A549 (cell line): ENCODE results near the gene BRI3BP. TPM values are rescaled to one million over a fixed set of nuclear protein-coding genes. Genes with fewer than 3 reads are reported as not detected.

Experiments used
- ATAC-seq, 2 experiments: fragments of 200-7000 bp in 1 of 2; fragments of >200 bp in 1 of 2; cut with Nextera tagmentation in 1 of 2; cut with Tn5 transposase in 1 of 2; 3 replicates each; pipeline versions ENCODE4 v1.8.0 to v1.9.1; 2018 to 2020; ENCODE audit warnings: mild to moderate bottlenecking in 1 of 2, moderate library complexity in 1 of 2
- CTCF ChIA-PET: fragments of 300-600 bp; sonication (Branson Sonifier 250); formaldehyde crosslinking; extraction: SDS; loops from one replicate; lab custom pipeline; 2021; ENCODE audit warnings: antibody characterized with exemption, inconsistent platforms; lab: Yijun Ruan, JAX
- POLR2A ChIA-PET: fragments of 350-600 bp; formaldehyde crosslinking; extraction: SDS; loops from one replicate; lab custom pipeline; 2021; ENCODE audit warnings: antibody characterized with exemption, inconsistent platforms; lab: Yijun Ruan, JAX
- DNase-seq, 2 experiments: peaks; one replicate each; pipeline versions ENCODE4 v3.0.0 to v3.0.0-alpha.2; 2011 to 2016; ENCODE audit warnings: low read depth in 1 of 2, low spot score in 1 of 2
- FAIRE-seq: peaks from 2 replicates; lab custom pipeline; 2011; peaks lifted over from hg19 to GRCh38; lab: Jason Lieb, UNC
- H3K27ac ChIP-seq, 2 experiments: fragments of >200 bp; sonication (Bioruptor Twin); formaldehyde crosslinking; 3 replicates each; pipeline ENCODE4 v1.5.1; 2016 to 2017
- H3K4me1 ChIP-seq: fragments of >200 bp; sonication (Bioruptor Twin); formaldehyde crosslinking; 3 replicates; pipeline ENCODE4 v1.6.1; 2016
- H3K4me2 ChIP-seq: fragments of >200 bp; sonication (Bioruptor Twin); formaldehyde crosslinking; 3 replicates; pipeline ENCODE4 v1.6.1; 2016
- H3K4me3 ChIP-seq: fragments of >200 bp; sonication (Bioruptor Twin); formaldehyde crosslinking; 3 replicates; pipeline ENCODE4 v1.5.1; 2016
- H3K9me3 ChIP-seq: fragments of >200 bp; sonication (Bioruptor Twin); formaldehyde crosslinking; 3 replicates; pipeline ENCODE4 v1.6.1; 2016
- ATOH8 ChIP-seq: fragments of 250-450 bp; sonication (Bioruptor Pico); IDR thresholded peaks from 2 replicates; pipeline ENCODE4 v1.5.0; 2020; ENCODE audit warnings: low read depth, mild to moderate bottlenecking, moderate library complexity
- BCL3 ChIP-seq: fragments of >200 bp; sonication (Bioruptor Twin); formaldehyde crosslinking; IDR thresholded peaks from 3 replicates; pipeline ENCODE4 v1.6.1; 2016
- CHD2 ChIP-seq: fragments of 150-350 bp; IDR thresholded peaks from 2 replicates; pipeline ENCODE4 v1.6.1; 2014; ENCODE audit warnings: low read length; ENCODE audit not compliant: partially characterized antibody
- EP300 ChIP-seq, 2 experiments: fragments of >200 bp; sonication (Bioruptor Twin); formaldehyde crosslinking; IDR thresholded peaks; 2 replicates in 1 of 2; 3 replicates in 1 of 2; pipeline ENCODE4 v1.6.1; 2016 to 2017
- HDAC2 ChIP-seq: fragments of 200-600 bp; sonication (generic); IDR thresholded peaks from 2 replicates; pipeline ENCODE4 v1.6.1; 2016
- HOXB13 ChIP-seq: fragments of 250-450 bp; sonication (Bioruptor Pico); IDR thresholded peaks from 2 replicates; pipeline ENCODE4 v1.5.0; 2020; ENCODE audit warnings: low read depth, mild to moderate bottlenecking, moderate library complexity
- JUN ChIP-seq, 2 experiments: fragments of >200 bp; sonication (Bioruptor Twin); formaldehyde crosslinking; IDR thresholded peaks; 2 replicates in 1 of 2; 3 replicates in 1 of 2; pipeline ENCODE4 v1.6.1; 2016 to 2017
- JUNB ChIP-seq: fragments of >200 bp; sonication (Bioruptor Twin); formaldehyde crosslinking; IDR thresholded peaks from 2 replicates; pipeline ENCODE4 v1.6.1; 2016
- KDM1A ChIP-seq: fragments of 200-600 bp; sonication (generic); IDR thresholded peaks from 2 replicates; pipeline ENCODE4 v1.6.1; 2016; ENCODE audit warnings: low read depth, mild to moderate bottlenecking
- MAFK ChIP-seq: fragments of 450-650 bp; IDR thresholded peaks from 2 replicates; pipeline ENCODE4 v1.6.1; 2014; ENCODE audit not compliant: partially characterized antibody
- PHF8 ChIP-seq: fragments of 200-600 bp; sonication (generic); IDR thresholded peaks from 2 replicates; pipeline ENCODE4 v1.6.1; 2016; ENCODE audit warnings: low read depth, mild to moderate bottlenecking, antibody characterized with exemption, moderate library complexity, borderline replicate concordance
- POLR2A ChIP-seq: IDR thresholded peaks from 2 replicates; pipeline ENCODE4 v1.6.1; 2012; ENCODE audit warnings: mild to moderate bottlenecking, low read length
- POLR2AphosphoS2 ChIP-seq: conservative IDR thresholded peaks from 2 replicates; pipeline ENCODE4 v1.6.1; 2012; ENCODE audit warnings: low read length, improper control_type of control experiment, inconsistent platforms
- RARB ChIP-seq: fragments of 250-450 bp; sonication (Bioruptor Pico); IDR thresholded peaks from 2 replicates; pipeline ENCODE4 v1.8.0; 2021; ENCODE audit warnings: mild to moderate bottlenecking, moderate library complexity
- SMC3 ChIP-seq: fragments of >200 bp; sonication (Bioruptor Twin); formaldehyde crosslinking; IDR thresholded peaks from 3 replicates; pipeline ENCODE4 v1.6.1; 2018; ENCODE audit warnings: inconsistent platforms
- SREBF2 ChIP-seq: fragments of 450-650 bp; IDR thresholded peaks from 2 replicates; pipeline ENCODE4 v1.6.1; 2014; ENCODE audit warnings: mild to moderate bottlenecking, moderate library complexity
- ZC3H11A ChIP-seq: fragments of 450-650 bp; IDR thresholded peaks from 2 replicates; pipeline ENCODE4 v1.6.1; 2014; ENCODE audit warnings: antibody characterized with exemption, mild to moderate bottlenecking
- ZSCAN20 ChIP-seq: fragments of 250-450 bp; sonication (Bioruptor Pico); IDR thresholded peaks from 2 replicates; pipeline ENCODE4 v1.8.0; 2022; ENCODE audit warnings: mild to moderate bottlenecking, moderate library complexity
- whole genome bisulfite sequencing: methylation state at CpG from one replicate; pipeline ENCODE4 v1.1.6; 2017; ENCODE audit errors: missing lambda C conversion rate; 5-methylcytosine and 5-hydroxymethylcytosine counted together
- polyA plus RNA-seq, 4 experiments: library from polyadenylated mRNA; depleted of rRNA in 3 of 4; stranded (reverse); fragments of >200 nt; fragmentation: RNase III in 1 of 4; extraction: RNeasy Plus Mini Kit Qiagen cat#74134 plus additional on column Dnase treatment in 1 of 4; gene quantifications; 2 replicates in 3 of 4; 3 replicates in 1 of 4; pipeline ENCODE4 v1.2.3, GENCODE V29; 2011 to 2017
- TF ChIP-seq, protein P1 (sequence below): IDR thresholded peaks from 2 replicates; pipeline ENCODE4 v1.6.1; 2012
- TF ChIP-seq, protein P2 (sequence below): IDR thresholded peaks from 2 replicates; pipeline ENCODE4 v1.6.1; 2012
- TF ChIP-seq, protein P3 (sequence below): fragments of 200-600 bp; sonication (generic); IDR thresholded peaks from 2 replicates; pipeline ENCODE4 v1.6.1; 2016; ENCODE audit warnings: antibody characterized with exemption, mild to moderate bottlenecking, moderate library complexity

Gene BRI3BP
- polyA plus RNA-seq, 2 of the 4 experiments (the other 2 are of a cell fraction), result 25.0 to 25.9 TPM

DNA sequence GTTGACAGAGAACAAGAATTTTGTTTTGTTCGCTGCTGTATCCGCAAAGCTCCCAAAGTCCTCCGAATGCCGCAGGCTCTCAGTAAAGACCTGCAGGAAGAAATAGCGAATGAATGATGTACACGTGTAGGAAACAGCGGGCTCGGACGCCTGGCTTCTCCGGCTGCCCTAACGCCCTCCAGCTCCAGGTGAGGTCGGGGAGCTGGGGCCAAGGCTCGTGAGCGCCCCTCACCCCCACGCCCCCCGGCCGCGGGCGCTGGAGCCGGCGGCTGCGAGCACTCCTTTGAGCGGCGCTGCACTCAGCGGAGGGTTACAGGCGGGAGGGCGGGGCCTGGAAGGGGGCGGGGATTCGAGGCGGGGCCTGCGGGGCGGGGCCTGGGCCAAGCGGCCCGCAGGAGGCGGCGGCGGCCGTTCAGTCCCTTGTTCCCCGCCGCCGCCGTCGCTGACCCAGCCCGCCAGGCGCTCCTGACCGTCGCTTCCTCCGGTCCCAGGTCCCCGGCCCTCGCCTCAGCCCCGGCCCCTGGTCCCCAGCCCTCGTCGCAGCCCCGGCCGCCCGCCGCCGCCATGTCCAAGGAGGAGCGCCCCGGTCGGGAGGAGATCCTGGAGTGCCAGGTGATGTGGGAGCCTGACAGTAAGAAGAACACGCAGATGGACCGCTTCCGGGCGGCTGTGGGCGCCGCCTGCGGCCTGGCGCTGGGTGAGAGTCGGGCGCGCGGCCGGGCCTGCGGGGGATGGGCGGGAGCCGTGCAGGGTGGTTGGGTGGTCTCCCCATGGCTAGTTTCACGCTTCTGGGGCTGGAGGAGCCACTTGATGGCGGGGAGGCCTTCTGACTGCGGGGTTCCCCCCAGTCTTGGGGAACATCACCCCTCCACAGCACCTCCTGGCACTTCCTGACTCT lies 71.8 kb downstream of the BRI3BP start, which contains the start of gene AACS:
Gene AACS, plus strand, starts transcription at position 415 of the 898 bp plus-strand sequence. Its CDS starts 150 bp downstream, at position 565.
- peak within 1 kb of the TSS; percentile 97 for H3K4me2 ChIP-seq
- no peaks in the 10 kb centered on the region for H3K9me3 ChIP-seq
- ChIA-PET POLR2A (interaction anchor here (0.6 kb wide), 1 partner anchor 76 kb away, joined by 3 read pairs; the partner anchor contains the start of gene DHX37), CTCF (interaction anchor here (1.5 to 1.9 kb wide), 2 partner anchors 15 to 24 kb away, joined by 5 to 9 read pairs; no protein-coding TSS in a partner anchor)
- peaks cover 10% of the 10 kb centered on the region; the same call in 2 of the 3 replicates for H3K4me1 ChIP-seq
- FAIRE-seq (no peak), DNase-seq (peak; percentile 80 to 83), ATAC-seq (peak; percentile 93 to 94)
- H3K27ac ChIP-seq, result peak within 1 kb of the TSS; percentile 83 to 86
- under 1% methylated on average over 32 of the region's 80 CpGs for WGBS
- peak within 1 kb of the TSS; percentile 85 for H3K4me3 ChIP-seq
- TF ChIP-seq, protein P1, sequence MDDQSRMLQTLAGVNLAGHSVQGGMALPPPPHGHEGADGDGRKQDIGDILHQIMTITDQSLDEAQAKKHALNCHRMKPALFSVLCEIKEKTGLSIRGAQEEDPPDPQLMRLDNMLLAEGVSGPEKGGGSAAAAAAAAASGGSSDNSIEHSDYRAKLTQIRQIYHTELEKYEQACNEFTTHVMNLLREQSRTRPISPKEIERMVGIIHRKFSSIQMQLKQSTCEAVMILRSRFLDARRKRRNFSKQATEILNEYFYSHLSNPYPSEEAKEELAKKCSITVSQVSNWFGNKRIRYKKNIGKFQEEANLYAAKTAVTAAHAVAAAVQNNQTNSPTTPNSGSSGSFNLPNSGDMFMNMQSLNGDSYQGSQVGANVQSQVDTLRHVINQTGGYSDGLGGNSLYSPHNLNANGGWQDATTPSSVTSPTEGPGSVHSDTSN, result peak; percentile 57; the same call in 1 of the 2 replicates
- TF ChIP-seq POLR2A (peak; percentile 72), BCL3 (peak; percentile 72; the same call in 1 of the 3 replicates), JUN (IDR thresholded peaks at IDR 0.05) (peak; percentile 25 to 63; a peak in 3 of 5 replicates), PHF8 (peak; percentile 78), ATOH8 (CRISPR knock-in tag) (no peak), HDAC2 (no peak)
- TF ChIP-seq, protein P2, sequence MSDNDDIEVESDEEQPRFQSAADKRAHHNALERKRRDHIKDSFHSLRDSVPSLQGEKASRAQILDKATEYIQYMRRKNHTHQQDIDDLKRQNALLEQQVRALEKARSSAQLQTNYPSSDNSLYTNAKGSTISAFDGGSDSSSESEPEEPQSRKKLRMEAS, result peak; percentile 60; the same call in 1 of the 2 replicates

DNA sequence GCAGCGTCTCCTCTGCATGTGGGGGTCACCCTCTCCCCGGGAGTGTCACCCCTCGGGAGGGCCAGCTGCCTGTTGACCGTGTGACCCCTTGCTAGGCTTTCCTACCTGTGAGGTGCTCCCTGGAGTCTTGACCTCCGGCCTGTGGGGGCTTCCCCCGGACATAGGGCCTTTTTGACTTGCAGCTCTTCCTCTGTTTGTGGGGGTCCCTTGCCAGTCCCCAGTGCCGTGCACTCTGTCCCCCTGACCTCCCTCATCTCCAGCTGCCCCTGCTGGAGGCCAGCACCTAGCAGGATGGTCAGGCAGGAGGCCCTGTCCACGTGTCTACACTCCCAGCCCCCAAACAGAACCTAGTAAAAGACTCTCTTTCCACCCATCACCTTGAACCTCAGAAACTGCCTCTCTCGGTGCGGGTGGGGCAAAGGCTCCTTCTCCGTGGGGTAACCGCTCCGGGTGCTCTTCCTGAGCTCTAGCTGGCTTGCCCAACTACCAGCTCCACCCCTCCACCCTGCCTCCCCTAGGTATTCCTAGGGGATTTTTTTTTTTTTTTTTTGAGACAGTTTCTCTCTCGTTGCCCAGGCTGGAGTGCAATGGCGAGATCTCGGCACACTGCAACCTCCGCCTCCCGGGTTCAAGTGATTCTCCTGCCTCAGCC lies 72.6 kb downstream of the BRI3BP start:
- Histone ChIP-seq H3K4me1 (peaks cover 10% of the 10 kb centered on the region; the same call in 2 of the 3 replicates), H3K4me3 (peak overlapping the region; percentile 85), H3K4me2 (peak overlapping the region; percentile 97), H3K27ac (peak overlapping the region; percentile 83 to 86), H3K9me3 (no peaks in the 10 kb centered on the region)
- ChIA-PET POLR2A (no interaction called here), CTCF (interaction anchor here (1.4 kb wide), 1 partner anchor 126 kb away, joined by 3 read pairs; no protein-coding TSS in a partner anchor)
- DNase-seq (peak in 1 of 2 experiments; percentile 28), FAIRE-seq (no peak), ATAC-seq (peak; percentile 14 to 37; a peak in 5 of 6 replicates)
- no peak for TF ChIP-seq SREBF2
- TF ChIP-seq CHD2, result no peak
- no peak for TF ChIP-seq MAFK
- TF ChIP-seq RARB, result no peak
- TF ChIP-seq HOXB13 (CRISPR knock-in tag), result no peak
- TF ChIP-seq ATOH8 (CRISPR knock-in tag), result no peak
- TF ChIP-seq PHF8, result no peak
- no peak for TF ChIP-seq JUNB
- TF ChIP-seq, protein P3, sequence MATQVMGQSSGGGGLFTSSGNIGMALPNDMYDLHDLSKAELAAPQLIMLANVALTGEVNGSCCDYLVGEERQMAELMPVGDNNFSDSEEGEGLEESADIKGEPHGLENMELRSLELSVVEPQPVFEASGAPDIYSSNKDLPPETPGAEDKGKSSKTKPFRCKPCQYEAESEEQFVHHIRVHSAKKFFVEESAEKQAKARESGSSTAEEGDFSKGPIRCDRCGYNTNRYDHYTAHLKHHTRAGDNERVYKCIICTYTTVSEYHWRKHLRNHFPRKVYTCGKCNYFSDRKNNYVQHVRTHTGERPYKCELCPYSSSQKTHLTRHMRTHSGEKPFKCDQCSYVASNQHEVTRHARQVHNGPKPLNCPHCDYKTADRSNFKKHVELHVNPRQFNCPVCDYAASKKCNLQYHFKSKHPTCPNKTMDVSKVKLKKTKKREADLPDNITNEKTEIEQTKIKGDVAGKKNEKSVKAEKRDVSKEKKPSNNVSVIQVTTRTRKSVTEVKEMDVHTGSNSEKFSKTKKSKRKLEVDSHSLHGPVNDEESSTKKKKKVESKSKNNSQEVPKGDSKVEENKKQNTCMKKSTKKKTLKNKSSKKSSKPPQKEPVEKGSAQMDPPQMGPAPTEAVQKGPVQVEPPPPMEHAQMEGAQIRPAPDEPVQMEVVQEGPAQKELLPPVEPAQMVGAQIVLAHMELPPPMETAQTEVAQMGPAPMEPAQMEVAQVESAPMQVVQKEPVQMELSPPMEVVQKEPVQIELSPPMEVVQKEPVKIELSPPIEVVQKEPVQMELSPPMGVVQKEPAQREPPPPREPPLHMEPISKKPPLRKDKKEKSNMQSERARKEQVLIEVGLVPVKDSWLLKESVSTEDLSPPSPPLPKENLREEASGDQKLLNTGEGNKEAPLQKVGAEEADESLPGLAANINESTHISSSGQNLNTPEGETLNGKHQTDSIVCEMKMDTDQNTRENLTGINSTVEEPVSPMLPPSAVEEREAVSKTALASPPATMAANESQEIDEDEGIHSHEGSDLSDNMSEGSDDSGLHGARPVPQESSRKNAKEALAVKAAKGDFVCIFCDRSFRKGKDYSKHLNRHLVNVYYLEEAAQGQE, result no peak
- TF ChIP-seq ZSCAN20 (CRISPR knock-in tag), result no peak
- no peak for TF ChIP-seq KDM1A
- no peak for TF ChIP-seq SMC3
- no peak for TF ChIP-seq ZC3H11A
- TF ChIP-seq POLR2AphosphoS2, result no peak
- TF ChIP-seq BCL3, result no peak
- TF ChIP-seq EP300 (IDR thresholded peaks at IDR 0.05), result no peak
- 51% methylated on average over 18 of the region's 18 CpGs for WGBS
